Epithelial cell of proximal tubule (primary cell): Measurements from ENCODE around the gene IGF2BP3. TPM values are rescaled to one million over a fixed set of nuclear protein-coding genes. Genes with fewer than 3 reads are reported as not detected.
A peak's percentile ranks its signal among the peaks of the same experiment; 100 is the strongest.
"Not testable (repeated sequence)": the region's sequence is repeated elsewhere in the genome, so short reads cannot be mapped to it uniquely, and the experiment has no call there.

Source experiments
- DNase-seq: peaks from one replicate; pipeline ENCODE4 v3.0.0-alpha.2; 2011; ENCODE audit warnings: low read depth
- H3K4me3 ChIP-seq: 2 replicates; pipeline ENCODE4 v1.5.1; 2011; ENCODE audit warnings: low read depth, mild to moderate bottlenecking, low read length
- CTCF ChIP-seq: conservative IDR thresholded peaks from 2 replicates; pipeline ENCODE4 v1.5.1; 2012; ENCODE audit warnings: low read depth, mild to moderate bottlenecking, low read length
- total RNA-seq: library from RNA; depleted of rRNA; stranded (reverse); fragments of >200 nt; gene quantifications from 2 replicates; pipeline ENCODE4 v1.2.3, GENCODE V29; 2015

Gene IGF2BP3
- 42.4 and 49.3 TPM in 2 replicates for total RNA-seq

GRCh38 chr7:23470330-23471105 lies at the start of gene IGF2BP3:
Gene IGF2BP3 (minus strand): TSS chr7:23470491. CDS start chr7:23470110, 381 bp downstream.
- no peak for TF ChIP-seq CTCF
- H3K4me3 ChIP-seq = peak within 1 kb of the TSS; percentile 58
- DNase-seq = no peak

- no peak for DNase-seq
- no peak for TF ChIP-seq CTCF
- no peak overlapping the region for H3K4me3 ChIP-seq
Measured at GRCh38 chr7:23514755-23515154, 44.5 kb upstream of the IGF2BP3 start.

GRCh38 chr7:23513746-23514145 lies 43.5 kb upstream of the IGF2BP3 start:
- H3K4me3 ChIP-seq, DNase-seq: not testable (repeated sequence)

- no peak for TF ChIP-seq CTCF
- H3K4me3 ChIP-seq = no peak overlapping the region
- no peak for DNase-seq
Measured at GRCh38 chr7:23494009-23494408, 23.7 kb upstream of the IGF2BP3 start.

GRCh38 chr7:23491502-23491901 lies 21.2 kb upstream of the IGF2BP3 start:
- DNase-seq = no peak
- TF ChIP-seq CTCF = no peak
- no peak overlapping the region for H3K4me3 ChIP-seq

GRCh38 chr7:23490357-23491135 lies 20.3 kb upstream of the IGF2BP3 start:
- no peak for DNase-seq
- peak overlapping the region; percentile 56 for H3K4me3 ChIP-seq
- TF ChIP-seq CTCF = no peak

GRCh38 chr7:23488714-23489113 lies 18.4 kb upstream of the IGF2BP3 start:
- DNase-seq, H3K4me3 ChIP-seq: not testable (repeated sequence)

GRCh38 chr7:23487670-23488069 lies 17.4 kb upstream of the IGF2BP3 start:
- TF ChIP-seq CTCF = no peak
- no peak for DNase-seq
- no peak overlapping the region for H3K4me3 ChIP-seq
